ENCODE data around the gene UBE2I. TPM values are rescaled to one million over a fixed set of nuclear protein-coding genes. Genes with fewer than 3 reads are reported as not detected.

The UBE2I gene
- total and polyA plus RNA-seq, 5 donors: 73.5 to 95.3 (median 86.2) TPM

DNA sequence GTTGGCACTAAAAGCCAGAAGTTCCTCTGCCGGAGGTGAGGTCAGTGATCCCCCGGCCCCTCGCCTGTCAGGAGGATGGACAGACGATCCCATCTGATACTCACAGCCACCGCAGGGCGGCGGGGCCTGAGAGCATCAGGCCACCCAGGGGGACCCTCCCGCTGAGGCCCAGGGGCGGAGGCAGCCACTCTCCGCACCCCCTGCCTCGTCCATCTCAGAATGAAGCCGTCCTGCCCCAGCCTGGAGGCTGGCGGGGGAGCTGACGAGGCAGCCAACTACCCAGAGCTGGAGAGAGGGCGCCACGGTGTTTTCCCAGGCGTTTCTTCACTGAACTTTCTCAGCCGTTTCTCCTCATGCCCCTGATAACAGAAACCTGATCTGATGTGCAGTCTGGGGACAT, 31.0 kb upstream of the UBE2I start:
- no peak for ATAC-seq
- Histone ChIP-seq H3K4me3 (ENCODE audit: low read length) (no peak overlapping the region), H3K4me1 (ENCODE audit: control insufficient read depth, insufficient read depth, low read length) (no peaks in the 10 kb centered on the region), H3K27me3 (ENCODE audit: control insufficient read depth, insufficient read depth) (no peaks in the 10 kb centered on the region), H3K27ac (ENCODE audit: low read length) (no peak overlapping the region), H3K9me3 (ENCODE audit: control insufficient read depth, low read length) (no peaks in the 10 kb centered on the region)
- 17% methylated on average over 18 of the region's 18 CpGs for WGBS
- intact Hi-C loops (cut with DNase I): no loop called here
- peak in 1 of 3 donors; percentile 37 for DNase-seq

DNA sequence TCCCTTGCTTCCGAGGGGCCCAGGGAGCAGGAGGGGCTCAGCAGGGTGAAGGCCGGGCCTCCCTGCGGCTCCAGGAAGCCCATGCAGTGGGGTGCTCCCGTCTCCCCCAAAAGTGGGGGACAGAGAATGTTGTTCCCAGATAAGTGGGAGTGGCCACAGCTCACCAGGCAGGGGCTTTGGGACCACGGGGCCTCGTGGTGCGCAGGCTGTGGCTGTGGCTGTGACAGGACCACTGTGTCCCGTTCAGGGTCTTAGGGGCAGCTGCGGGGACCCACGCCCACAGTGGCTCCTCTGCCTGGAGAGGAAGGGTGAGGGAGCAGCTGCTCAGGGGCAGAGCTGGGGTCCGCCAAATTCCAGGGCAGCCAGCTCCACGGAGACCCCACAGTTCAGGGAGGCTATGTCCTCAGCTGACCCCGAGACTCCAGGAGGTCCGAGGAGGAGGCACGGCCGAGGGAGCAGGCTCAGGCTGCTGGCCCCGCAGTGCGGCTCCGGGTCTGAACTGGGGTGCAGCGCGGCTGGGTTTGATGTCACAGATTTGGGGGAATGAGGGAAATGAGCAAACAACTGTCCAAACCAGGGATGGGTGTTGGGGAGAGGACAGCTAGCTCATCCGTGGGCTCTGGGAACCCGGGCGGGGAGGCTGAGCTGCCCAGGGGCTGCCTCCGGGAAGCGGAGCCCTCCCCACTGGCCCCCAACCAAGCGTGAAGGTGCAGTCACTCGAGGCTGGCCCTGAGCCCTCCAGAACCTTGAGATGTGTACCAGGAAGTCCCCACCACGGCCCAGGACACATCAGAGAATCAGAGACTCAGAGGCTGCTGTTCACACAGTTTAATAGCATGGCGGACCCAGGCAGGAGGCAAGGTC, 30.1 kb upstream of the UBE2I start:
- no peak overlapping the region for H3K27ac ChIP-seq (ENCODE audit: low read length)
- ATAC-seq (no peak), DNase-seq (peak in 1 of 3 donors; percentile 35)
- H3K4me1 ChIP-seq (ENCODE audit: control insufficient read depth, insufficient read depth, low read length): no peaks in the 10 kb centered on the region
- intact Hi-C loops (cut with DNase I): no loop called here
- H3K4me3 ChIP-seq (ENCODE audit: low read length): no peak overlapping the region
- H3K27me3 ChIP-seq (ENCODE audit: control insufficient read depth, insufficient read depth): no peaks in the 10 kb centered on the region
- no peaks in the 10 kb centered on the region for H3K9me3 ChIP-seq (ENCODE audit: control insufficient read depth, low read length)
- WGBS: 76% methylated on average over 30 of the region's 30 CpGs

DNA sequence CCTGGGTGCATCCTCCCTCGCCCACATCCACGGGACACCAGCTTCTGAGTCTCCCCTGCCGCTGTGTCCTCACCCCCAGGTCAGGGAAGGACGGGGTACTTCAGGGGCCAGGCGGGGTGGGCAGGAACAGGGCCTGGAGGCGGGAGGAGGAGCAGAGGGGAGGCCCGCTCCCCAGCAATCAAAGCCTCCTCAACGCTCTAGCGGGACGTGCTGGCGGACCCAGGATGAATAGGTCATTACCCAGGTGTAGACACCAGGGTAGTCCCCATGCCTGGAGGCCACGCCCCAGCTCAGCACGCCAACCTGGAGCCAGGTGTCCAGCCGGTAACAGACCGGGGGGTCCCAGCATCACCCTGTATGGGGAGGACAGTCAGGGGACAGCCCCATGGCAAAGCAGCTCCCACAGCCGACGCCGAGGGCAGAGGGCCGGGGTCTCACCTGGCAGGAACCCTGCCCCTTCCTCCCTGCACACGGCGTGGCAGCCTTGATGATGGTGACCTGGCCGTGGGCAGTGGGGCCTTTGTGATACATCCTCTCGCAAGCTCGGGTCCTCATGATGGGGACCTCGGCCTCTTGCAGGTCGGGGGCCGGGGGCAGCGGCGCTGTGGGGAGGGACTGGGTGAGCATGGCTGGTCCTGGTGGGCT, 29.4 kb upstream of the UBE2I start:
- intact Hi-C loops (cut with DNase I): no loop called here
- Histone ChIP-seq H3K27me3 (ENCODE audit: control insufficient read depth, insufficient read depth) (no peaks in the 10 kb centered on the region), H3K4me3 (ENCODE audit: low read length) (no peak overlapping the region), H3K4me1 (ENCODE audit: control insufficient read depth, insufficient read depth, low read length) (no peaks in the 10 kb centered on the region), H3K27ac (ENCODE audit: low read length) (no peak overlapping the region), H3K9me3 (ENCODE audit: control insufficient read depth, low read length) (no peaks in the 10 kb centered on the region)
- peak in 1 of 3 donors; percentile 32 for DNase-seq
- ATAC-seq: no peak
- 85% methylated on average over 29 of the region's 29 CpGs for WGBS

DNA sequence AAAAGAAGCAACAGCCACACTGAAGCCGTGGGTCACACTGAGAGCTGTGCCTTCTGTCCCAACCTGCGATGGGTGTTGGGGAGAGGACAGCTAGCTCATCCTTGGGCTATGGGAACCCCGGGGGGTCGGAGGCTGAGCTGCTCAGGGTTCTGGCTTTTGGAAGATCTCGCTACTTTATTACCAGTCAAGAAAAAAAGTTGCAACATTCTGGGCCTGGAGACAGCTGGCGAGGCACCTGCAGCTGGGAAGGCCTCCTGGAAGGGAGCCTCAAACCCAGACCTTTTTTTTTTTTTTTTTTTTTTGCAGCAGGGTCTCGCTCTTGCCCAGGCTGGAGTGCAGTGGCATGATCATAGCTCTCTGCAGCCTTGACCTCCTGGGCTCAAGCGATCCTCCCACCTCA, 28.7 kb upstream of the UBE2I start:
- no peak overlapping the region for H3K4me3 ChIP-seq (ENCODE audit: low read length)
- peak in 1 of 3 donors; percentile 35 for DNase-seq
- H3K27me3 ChIP-seq (ENCODE audit: control insufficient read depth, insufficient read depth): no peaks in the 10 kb centered on the region
- no peak overlapping the region for H3K27ac ChIP-seq (ENCODE audit: low read length)
- H3K9me3 ChIP-seq (ENCODE audit: control insufficient read depth, low read length): no peaks in the 10 kb centered on the region
- 75% methylated on average over 8 of the region's 8 CpGs for WGBS
- intact Hi-C loops (cut with DNase I): no loop called here
- H3K4me1 ChIP-seq (ENCODE audit: control insufficient read depth, insufficient read depth, low read length): no peaks in the 10 kb centered on the region
- ATAC-seq: no peak

- no peak overlapping the region for H3K27ac ChIP-seq (ENCODE audit: low read length)
- no peaks in the 10 kb centered on the region for H3K4me1 ChIP-seq (ENCODE audit: control insufficient read depth, insufficient read depth, low read length)
- 79% methylated on average over 16 of the region's 16 CpGs for WGBS
- no peaks in the 10 kb centered on the region for H3K9me3 ChIP-seq (ENCODE audit: control insufficient read depth, low read length)
- H3K27me3 ChIP-seq (ENCODE audit: control insufficient read depth, insufficient read depth): no peaks in the 10 kb centered on the region
- ATAC-seq (no peak), DNase-seq (peak in 1 of 3 donors; percentile 24)
- H3K4me3 ChIP-seq (ENCODE audit: low read length): no peak overlapping the region
- intact Hi-C loops (cut with DNase I): no loop called here
Observed at GRCh38 chr16:1281517-1281916, 27.9 kb upstream of the UBE2I start.

GRCh38 chr16:1282324-1282973, 27.0 kb upstream of the UBE2I start:
- H3K27me3 ChIP-seq (ENCODE audit: control insufficient read depth, insufficient read depth): no peaks in the 10 kb centered on the region
- no peaks in the 10 kb centered on the region for H3K4me1 ChIP-seq (ENCODE audit: control insufficient read depth, insufficient read depth, low read length)
- no peak overlapping the region for H3K27ac ChIP-seq (ENCODE audit: low read length)
- H3K9me3 ChIP-seq (ENCODE audit: control insufficient read depth, low read length): no peaks in the 10 kb centered on the region
- intact Hi-C loops (cut with DNase I): no loop called here
- no peak for ATAC-seq
- H3K4me3 ChIP-seq (ENCODE audit: low read length): no peak overlapping the region
- no peak for DNase-seq
- 82% methylated on average over 17 of the region's 17 CpGs for WGBS

DNA sequence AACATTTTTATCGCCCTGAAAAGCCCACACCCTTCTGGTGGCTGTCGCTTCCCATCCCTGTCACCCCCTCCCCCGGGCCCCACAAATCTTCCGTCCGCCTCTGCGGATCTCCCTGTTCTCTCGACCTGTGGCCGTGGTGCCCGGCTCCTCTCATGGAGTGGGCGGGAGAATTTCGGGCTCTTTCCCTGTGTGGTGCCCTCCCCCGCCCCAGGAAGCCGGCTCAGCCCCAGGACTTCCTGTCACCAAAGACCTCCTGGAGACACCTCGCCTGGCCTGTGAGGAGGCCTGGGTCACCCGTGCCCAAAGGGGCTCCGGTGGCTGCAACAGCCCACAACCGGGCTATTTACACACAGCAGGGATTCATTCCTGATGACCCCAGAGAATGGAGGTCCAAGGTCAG, 26.1 kb upstream of the UBE2I start:
- Histone ChIP-seq H3K4me1 (ENCODE audit: control insufficient read depth, insufficient read depth, low read length) (no peaks in the 10 kb centered on the region), H3K9me3 (ENCODE audit: control insufficient read depth, low read length) (no peaks in the 10 kb centered on the region), H3K4me3 (ENCODE audit: low read length) (no peak overlapping the region), H3K27me3 (ENCODE audit: control insufficient read depth, insufficient read depth) (no peaks in the 10 kb centered on the region), H3K27ac (ENCODE audit: low read length) (no peak overlapping the region)
- no peak for ATAC-seq
- 28% methylated on average over 17 of the region's 17 CpGs for WGBS
- intact Hi-C loops (cut with DNase I): no loop called here
- peak in 1 of 3 donors; percentile 42 for DNase-seq

- no peaks in the 10 kb centered on the region for H3K4me1 ChIP-seq (ENCODE audit: control insufficient read depth, insufficient read depth, low read length)
- intact Hi-C loops (cut with DNase I): no loop called here
- 70% methylated on average over 16 of the region's 16 CpGs for WGBS
- H3K4me3 ChIP-seq (ENCODE audit: low read length): no peak overlapping the region
- DNase-seq: peak in 1 of 3 donors; percentile 27
- H3K27me3 ChIP-seq (ENCODE audit: control insufficient read depth, insufficient read depth): no peaks in the 10 kb centered on the region
- no peak for ATAC-seq
- H3K27ac ChIP-seq (ENCODE audit: low read length): no peak overlapping the region
- no peaks in the 10 kb centered on the region for H3K9me3 ChIP-seq (ENCODE audit: control insufficient read depth, low read length)
Observed at GRCh38 chr16:1283996-1284616, 25.3 kb upstream of the UBE2I start.

- no peak overlapping the region for H3K27ac ChIP-seq (ENCODE audit: low read length)
- WGBS: 73% methylated on average over 38 of the region's 38 CpGs
- H3K4me1 ChIP-seq (ENCODE audit: control insufficient read depth, insufficient read depth, low read length): no peaks in the 10 kb centered on the region
- intact Hi-C loops (cut with DNase I): no loop called here
- no peak overlapping the region for H3K4me3 ChIP-seq (ENCODE audit: low read length)
- ATAC-seq (no peak), DNase-seq (peak in 1 of 3 donors; percentile 33)
- no peaks in the 10 kb centered on the region for H3K9me3 ChIP-seq (ENCODE audit: control insufficient read depth, low read length)
- H3K27me3 ChIP-seq (ENCODE audit: control insufficient read depth, insufficient read depth): no peaks in the 10 kb centered on the region
Observed at GRCh38 chr16:1285669-1286512, 23.5 kb upstream of the UBE2I start.

- Histone ChIP-seq H3K9me3 (ENCODE audit: control insufficient read depth, low read length) (no peaks in the 10 kb centered on the region), H3K4me3 (ENCODE audit: low read length) (no peak overlapping the region), H3K4me1 (ENCODE audit: control insufficient read depth, insufficient read depth, low read length) (no peaks in the 10 kb centered on the region), H3K27ac (ENCODE audit: low read length) (no peak overlapping the region), H3K27me3 (ENCODE audit: control insufficient read depth, insufficient read depth) (no peaks in the 10 kb centered on the region)
- intact Hi-C loops (cut with DNase I): no loop called here
- DNase-seq: peak in 1 of 3 donors; percentile 47
- no peak for ATAC-seq
- WGBS: 82% methylated on average over 25 of the region's 25 CpGs
Observed at GRCh38 chr16:1286513-1287094, 22.8 kb upstream of the UBE2I start.

Data from right cardiac atrium (tissue), 5 donors.